ENCODE measurements around the gene TIMM50. TPM values are rescaled to one million over a fixed set of nuclear protein-coding genes. Genes with fewer than 3 reads are reported as not detected.
"Not testable (repeated sequence)": the region's sequence is repeated elsewhere in the genome, so short reads cannot be mapped to it uniquely, and the experiment has no call there.

TIMM50 gene
- total RNA-seq, 1 donor from 2014 or later, result 69.0 TPM

DNA sequence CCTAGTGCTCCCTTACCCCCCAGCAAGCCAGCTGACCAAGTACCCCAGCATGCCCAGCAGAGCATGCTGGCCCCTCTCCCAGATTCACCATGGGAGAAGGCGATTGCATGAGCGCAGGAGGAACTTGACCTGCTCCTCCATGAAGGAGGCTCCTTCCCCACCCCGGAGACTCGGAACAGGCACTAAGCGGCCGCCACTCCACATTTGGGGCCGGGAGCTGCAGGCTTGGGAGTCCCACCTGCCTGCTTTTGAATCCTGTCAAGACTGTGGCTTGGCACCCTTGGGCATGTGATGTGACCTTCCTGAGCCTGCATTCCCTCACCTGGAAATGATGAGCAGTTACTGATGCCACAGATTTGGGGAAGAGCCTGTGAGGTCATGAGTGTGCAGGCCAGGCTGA is 12.7 kb upstream of the TIMM50 start:
- intact Hi-C loops (cut with micrococcal nuclease), result no loop called here

DNA sequence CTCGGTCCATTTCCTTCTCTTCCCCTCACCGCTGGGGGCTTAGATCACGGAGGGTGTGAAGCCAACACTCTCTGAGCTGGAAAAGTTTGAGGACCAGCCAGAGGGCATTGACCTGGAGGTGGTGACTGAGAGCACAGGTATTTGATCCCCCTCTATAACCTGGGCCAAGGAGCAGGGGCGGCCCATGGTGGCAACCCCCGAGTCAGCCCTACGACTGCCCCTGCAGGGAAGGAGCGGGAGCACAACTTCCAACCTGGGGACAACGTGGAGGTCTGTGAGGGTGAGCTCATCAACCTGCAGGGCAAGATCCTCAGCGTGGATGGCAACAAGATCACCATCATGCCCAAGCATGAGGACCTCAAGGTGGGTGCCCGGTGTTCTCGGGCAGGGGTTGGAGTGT is 11.6 kb upstream of the TIMM50 start:
- intact Hi-C loops (cut with micrococcal nuclease), result no loop called here

DNA sequence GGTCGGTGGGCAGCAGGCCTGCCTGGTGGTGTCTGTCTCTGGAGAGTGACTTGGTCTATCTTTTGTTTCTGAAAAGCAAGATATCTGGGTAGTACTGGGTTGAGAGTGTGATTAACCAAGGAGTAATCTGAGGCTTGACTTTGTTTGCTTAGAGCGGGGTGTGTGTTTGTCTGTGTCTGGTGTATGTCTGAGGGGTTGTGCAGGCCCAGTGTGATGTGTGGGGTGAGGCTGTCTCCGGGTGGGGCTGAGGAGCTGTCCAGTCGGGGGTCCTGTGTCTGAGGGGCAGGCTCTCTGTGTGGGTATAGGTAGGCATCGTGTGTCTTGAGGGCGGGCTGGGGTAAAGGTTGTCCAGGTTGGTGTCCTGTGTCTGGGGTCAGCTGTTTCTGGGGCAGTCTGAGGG is 11.1 kb upstream of the TIMM50 start:
- intact Hi-C loops (cut with micrococcal nuclease), result no loop called here

DNA sequence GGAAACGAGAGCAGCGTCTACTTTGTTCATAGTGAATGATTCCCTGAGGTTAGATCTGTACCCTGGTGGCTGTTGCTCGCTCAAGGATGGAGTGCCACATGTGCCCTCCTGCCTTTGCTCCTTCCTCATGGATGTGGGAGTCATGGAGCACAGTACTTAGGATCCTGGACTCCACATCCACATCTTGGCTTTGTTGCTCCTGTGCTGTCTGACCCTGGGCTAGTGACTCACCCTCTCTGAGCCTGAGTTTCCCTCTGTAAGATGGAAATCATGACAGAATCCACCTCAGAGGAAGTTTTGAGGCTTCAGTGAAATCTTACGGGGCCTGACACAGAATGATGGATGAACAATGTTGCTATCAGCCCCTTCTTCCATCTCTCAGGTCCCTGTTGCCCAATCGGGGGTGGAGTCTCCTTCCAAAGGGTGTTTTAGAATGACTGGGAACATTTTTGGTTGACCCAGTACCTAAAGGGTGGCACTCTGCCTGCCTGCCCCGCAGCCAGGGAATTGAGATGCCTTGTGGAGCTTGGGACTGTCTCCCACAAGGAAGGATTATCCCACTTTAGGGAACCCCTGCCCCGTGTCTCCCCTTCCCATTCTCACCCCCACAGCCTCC is 9.8 kb upstream of the TIMM50 start:
- intact Hi-C loops (cut with micrococcal nuclease), result no loop called here

DNA sequence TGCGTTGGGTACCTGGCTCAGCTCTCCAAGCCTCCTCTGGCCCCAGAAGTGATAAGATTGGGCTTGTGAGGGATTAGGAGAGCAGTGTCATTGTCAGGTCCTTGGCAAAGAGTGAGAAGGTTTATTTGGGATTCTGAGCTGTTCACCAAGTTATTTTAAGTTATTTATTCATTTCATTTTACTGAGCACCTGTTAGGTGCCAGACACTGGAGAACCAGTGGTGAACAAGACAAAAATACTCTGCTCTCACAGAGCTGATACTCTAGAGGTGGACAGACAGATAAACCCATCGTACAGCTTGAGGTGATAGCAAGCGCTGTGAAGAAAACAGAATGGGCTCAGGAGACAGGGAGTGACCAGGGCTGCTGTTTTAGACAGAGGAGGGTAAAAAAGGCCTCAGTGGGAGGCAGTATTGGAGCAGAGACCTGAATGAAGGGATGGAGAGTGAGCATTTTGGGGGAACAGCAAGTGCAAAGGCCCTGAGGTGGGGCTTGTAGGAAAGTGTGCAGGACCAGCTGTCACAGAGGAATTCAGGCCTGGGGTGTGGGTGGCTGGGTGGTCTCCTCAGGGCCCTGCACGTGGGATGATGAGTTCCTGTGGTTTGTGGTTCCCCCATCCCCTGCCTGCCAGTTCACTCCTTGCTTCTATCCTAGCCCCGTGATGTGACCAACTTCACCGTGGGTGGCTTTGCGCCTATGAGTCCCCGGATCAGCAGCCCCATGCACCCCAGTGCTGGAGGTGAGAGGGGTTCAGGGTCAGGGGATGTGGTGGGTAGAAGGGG is 8.7 kb upstream of the TIMM50 start:
- intact Hi-C loops (cut with micrococcal nuclease), result no loop called here

DNA sequence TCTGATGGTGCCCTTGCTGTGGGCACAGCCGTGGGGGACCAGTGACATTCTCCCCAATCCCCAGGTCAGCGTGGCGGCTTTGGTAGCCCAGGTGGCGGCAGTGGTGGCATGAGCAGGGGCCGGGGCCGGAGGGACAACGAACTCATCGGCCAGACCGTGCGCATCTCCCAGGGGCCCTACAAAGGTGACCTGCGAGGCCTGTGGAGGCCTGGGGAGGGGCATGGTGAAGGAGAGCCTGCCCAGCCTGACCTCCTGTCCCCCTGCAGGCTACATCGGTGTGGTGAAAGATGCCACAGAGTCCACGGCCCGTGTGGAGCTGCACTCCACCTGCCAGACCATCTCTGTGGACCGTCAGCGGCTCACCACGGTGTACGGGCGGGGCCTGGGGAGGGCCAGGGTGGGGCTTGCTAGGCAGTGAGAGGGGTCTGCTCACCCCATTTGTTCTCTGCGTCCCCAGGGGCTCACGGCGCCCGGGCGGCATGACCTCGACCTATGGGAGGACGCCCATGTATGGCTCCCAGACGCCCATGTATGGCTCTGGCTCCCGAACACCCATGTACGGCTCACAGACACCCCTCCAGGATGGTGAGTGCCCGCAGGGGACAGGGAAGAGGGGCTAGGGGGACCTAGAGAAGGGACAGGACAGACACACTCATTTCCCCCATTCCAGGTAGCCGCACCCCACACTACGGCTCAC is 7.7 kb upstream of the TIMM50 start:
- intact Hi-C loops (cut with micrococcal nuclease), result no loop called here

DNA sequence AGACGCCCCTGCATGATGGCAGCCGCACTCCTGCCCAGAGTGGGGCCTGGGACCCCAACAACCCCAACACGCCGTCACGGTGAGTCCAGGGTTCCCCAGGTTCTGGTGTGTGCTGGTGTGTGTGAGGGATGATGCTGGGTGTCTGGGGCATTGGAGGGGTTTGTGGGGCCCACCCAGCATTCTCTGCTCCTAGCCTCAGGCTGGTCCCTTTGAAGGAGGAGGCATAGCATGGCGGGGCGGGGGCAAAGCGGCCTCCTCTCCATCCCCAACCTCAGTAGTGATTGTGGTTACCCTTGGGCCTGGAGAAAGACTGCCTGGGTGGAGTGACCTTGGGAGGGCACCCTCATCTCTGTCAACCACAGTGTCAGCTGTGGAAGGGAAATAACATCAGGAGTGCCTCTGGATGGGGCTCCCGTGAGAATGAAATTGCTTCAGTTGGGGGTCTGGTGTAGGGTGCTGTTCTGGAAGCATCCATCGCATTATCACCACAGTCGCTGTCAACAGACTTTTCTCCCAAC is 7.1 kb upstream of the TIMM50 start:
- intact Hi-C loops (cut with micrococcal nuclease), result no loop called here

DNA sequence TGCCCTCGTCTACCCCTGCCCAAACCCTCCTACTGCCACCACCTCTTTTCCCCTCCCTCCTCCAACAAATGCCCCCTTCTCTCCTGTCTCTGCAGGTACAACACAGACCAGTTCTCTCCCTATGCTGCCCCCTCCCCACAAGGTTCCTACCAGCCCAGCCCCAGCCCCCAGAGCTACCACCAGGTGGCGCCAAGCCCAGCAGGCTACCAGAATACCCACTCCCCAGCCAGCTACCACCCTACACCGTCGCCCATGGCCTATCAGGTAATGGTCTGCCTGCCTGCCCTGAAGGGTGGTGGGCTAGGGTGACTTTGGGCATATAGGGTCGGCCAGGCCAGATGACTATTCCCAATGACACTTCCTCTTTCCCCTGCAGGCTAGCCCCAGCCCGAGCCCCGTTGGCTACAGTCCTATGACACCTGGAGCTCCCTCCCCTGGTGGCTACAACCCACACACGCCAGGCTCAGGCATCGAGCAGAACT is 6.5 kb upstream of the TIMM50 start:
- intact Hi-C loops (cut with micrococcal nuclease), result loop anchor here (1.0 kb wide), 1 partner anchor 58 kb away; the partner anchor contains the start of gene EID2B

DNA sequence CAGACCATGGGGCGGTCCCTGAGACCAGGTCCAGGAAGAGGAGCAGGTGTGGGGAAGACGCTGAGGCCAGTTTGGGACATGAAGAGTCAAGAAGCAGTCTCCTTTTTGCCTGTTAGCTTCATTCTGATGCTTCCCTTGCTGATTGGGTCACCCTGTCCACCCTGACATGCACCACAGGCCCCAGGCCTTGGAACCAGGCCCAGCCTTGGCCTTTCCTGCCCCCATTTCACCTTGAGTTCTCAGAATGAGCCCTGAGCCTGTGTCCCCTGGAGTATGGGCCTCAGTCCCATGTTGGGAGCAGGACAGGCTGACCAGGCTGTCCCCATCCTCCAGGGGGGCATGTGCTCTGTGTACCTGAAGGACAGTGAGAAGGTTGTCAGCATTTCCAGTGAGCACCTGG is 4.9 kb upstream of the TIMM50 start:
- intact Hi-C loops (cut with micrococcal nuclease), result no loop called here

DNA sequence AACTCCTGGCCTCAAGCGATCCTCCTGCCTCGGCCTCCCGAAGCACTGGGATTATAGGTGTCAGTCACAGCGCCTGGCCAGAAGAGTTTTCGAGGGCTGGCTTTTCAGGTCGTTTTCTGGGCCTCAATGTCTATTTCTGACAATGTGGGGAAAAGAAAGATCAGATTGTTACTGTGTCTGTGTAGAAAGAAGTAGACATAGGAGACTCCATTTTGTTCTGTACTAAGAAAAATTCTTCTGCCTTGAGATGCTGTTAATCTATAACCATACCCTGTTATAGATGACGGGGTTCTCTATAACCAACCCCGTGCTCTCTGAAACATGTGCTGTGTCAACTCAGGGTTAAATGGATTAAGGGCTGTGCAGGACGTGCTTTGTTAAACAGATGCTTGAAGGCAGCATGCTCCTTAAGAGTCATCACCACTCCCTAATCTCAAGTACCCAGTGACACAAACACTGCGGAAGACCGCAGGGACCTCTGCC is 1.3 kb upstream of the TIMM50 start:
- intact Hi-C loops (cut with micrococcal nuclease), result not testable (repeated sequence)

DNA sequence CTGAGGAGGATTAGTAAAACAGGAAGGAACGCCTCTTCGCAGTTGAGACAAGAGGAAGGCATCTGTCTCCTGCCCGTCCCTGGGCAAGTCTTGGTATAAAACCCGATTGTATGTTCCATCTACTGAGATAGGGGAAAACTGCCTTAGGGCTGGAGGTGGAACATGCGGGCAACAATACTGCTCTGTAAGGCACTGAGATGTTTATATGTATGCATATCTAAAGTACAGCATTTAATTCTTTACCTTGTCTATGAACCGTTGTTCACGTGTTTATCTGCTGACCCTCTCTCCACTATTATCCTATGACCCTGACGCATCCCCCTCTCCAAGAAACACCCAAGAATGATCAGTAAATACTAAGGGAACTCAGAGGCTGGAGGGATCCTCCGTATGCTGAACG is 722 bp upstream of the TIMM50 start:
- intact Hi-C loops (cut with micrococcal nuclease), result loop anchor here (1.0 to 2.0 kb wide), 4 partner anchors 35 to 89 kb away; partner anchors contain the start of genes EID2B, MED29, PAF1 and SUPT5H

DNA sequence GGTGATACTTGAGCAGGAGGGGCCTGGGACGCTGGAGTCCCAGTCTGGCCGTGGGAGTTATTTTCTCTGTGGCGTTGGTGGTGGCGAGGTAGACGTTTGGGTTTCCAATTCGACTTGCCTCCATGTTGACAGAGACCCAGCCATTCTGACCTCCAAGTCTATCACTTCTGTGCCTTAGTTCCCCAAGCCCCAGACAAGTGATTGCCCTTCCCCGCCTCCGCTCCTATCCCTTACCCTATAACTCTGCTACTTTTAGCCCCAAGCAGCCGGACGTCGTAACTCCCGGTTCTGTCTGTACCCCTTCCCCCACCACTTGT is 549 bp downstream of the TIMM50 start:
- intact Hi-C loops (cut with micrococcal nuclease), result loop anchor here (2.0 kb wide), 2 partner anchors 44 to 52 kb away; partner anchors contain the start of gene EID2B

DNA sequence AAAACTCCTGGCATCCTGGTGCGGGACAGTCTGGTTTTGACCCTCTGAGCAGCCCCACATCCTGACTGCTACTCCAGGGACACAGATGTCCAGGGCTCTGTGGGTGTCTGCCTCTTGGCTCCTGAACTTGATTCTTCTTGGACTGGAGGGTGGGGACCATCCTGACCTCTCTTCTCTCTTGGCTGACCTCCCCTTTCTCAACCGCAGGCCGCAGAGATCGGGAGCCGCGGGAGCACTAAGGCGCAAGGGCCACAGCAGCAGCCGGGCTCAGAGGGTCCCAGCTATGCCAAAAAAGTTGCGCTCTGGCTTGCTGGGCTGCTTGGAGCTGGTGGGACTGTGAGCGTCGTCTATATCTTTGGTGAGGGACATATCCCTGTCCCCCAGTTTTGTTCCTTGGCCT is 1.0 kb downstream of the TIMM50 start:
- intact Hi-C loops (cut with micrococcal nuclease), result loop anchor here (2.0 kb wide), 2 partner anchors 45 to 51 kb away; partner anchors contain the start of gene EID2B

DNA sequence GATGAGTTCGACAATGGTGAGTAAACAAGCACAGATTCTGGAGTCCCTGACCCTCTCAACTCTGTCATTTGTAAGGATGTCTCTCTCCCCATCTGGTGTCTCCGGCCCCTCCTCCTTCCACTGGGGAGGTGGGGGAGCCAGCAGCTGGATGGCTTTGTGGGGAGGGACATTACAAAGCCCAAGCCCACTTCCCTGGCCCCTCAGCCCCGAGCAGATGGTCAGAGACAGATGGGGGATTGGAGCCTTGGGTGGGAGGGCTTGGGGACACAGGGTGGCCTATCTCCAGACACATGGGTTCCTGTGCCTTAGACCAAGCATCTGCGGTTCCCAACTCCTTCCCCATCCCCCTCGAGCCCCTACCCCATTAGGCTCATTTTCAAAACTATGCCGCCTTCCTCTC is 2.5 kb downstream of the TIMM50 start:
- intact Hi-C loops (cut with micrococcal nuclease), result no loop called here

DNA sequence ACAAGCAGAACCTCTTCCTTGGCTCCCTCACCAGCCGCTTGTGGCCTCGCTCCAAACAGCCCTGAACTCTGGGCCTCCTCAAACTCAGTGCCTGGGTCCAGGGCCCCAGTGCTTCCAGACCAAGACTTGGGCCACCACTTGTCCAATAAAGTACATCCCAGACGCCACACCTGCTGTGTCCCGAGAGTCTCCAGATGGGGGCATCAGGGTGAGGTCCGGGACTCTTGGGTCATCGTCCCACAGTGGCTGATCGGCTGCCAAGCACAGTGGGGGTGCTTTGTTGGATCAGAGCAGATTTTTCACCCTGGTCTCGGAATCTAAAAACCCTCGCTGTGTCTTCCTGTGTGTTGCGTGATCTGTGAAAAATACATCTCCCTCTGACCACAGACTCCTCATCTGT is 9.1 kb downstream of the TIMM50 start:
- intact Hi-C loops (cut with micrococcal nuclease), result no loop called here

DNA sequence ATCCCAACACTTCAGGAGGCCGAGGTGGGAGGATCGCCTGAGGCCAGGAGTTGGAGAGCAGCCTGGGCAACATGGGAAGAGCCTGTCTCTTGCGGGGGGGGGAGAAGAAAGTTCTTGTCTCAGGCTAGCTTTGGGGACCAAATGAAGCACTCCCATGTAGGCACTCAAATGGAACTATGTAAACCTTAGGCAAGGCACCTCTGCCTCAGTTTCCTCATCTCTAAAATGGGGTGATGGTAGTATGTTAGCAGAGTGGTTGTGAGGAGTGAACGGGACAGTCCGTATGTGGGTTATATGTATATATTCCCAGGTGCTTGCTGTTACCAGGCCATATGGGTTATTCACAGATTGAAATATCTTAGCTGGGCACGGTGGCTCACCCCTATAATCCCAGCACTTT is 11.6 kb downstream of the TIMM50 start:
- intact Hi-C loops (cut with micrococcal nuclease), result no loop called here

DNA sequence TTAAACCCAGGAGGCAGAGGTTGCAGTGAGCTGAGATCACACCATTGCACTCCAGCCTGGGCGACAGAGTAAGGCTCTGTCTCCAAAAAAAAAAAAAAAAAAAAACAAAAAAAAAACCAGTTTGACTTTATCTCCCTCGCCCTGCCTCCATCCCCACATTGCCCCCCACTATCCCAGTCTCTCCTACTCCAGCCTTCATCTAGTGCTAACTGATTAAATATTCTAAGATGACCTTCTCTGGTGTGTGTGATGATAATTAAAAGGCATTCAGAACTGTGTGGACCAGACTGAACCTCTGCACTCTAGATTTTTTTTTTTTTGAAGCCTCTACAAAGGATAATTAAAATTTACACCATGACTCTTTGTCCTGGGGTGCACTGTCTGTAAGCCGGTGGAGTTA is 12.2 kb downstream of the TIMM50 start:
- intact Hi-C loops (cut with micrococcal nuclease), result no loop called here

DNA sequence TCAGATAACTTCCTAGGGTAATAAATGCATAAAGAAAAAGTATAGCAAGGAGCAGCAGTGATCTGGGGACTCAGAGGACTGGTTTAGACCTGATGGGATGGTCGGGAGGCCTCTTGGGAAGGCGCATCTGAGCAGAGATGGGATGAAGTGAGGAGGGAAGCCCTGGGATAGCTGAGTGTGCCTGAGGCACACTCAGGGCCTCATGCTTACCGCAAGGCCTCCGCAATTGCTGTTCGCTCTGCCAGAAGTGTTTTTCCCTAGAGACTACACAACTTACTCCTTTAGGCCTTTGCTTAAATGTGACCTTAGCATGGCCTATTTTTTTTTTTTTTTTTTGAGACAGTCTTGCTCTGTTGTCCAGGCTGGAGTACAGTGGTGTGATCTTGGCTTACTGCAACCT is 14.0 kb downstream of the TIMM50 start:
- intact Hi-C loops (cut with micrococcal nuclease), result no loop called here

DNA sequence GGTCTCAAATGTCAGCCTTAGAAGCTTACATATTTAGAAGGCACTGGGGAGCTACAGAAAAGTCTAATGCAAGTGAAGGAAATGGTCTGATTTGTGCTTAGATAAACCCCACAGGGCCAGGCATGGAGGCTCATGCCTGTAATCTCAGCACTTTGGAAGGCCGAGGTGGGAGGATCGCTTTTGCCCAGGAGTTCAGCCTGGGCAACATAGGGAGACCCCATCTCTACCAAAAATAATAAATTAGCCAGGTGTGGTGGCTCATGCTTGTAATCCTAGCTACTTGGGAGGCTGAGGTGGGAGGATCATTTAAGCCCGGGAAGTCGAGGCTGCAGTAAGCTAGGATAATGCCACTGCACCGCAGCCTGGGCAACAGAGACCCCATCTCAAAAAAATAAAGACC is 15.4 kb downstream of the TIMM50 start:
- intact Hi-C loops (cut with micrococcal nuclease), result no loop called here

DNA sequence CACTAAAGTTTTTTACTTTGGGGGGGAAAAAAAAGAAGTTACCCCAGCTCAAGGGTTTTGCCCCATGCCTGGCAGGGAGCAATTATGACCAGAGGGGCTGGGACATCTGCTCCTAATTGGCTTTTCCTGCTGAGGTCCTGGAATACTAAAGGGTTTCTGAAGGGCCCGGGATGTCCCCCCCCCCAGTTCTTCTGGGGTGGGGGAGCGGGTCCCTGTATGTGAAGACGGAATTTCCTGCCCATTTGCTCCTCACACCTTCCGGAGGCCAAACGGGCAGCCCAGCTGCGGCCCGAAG is 17.0 kb downstream of the TIMM50 start:
- intact Hi-C loops (cut with micrococcal nuclease), result no loop called here

DNA sequence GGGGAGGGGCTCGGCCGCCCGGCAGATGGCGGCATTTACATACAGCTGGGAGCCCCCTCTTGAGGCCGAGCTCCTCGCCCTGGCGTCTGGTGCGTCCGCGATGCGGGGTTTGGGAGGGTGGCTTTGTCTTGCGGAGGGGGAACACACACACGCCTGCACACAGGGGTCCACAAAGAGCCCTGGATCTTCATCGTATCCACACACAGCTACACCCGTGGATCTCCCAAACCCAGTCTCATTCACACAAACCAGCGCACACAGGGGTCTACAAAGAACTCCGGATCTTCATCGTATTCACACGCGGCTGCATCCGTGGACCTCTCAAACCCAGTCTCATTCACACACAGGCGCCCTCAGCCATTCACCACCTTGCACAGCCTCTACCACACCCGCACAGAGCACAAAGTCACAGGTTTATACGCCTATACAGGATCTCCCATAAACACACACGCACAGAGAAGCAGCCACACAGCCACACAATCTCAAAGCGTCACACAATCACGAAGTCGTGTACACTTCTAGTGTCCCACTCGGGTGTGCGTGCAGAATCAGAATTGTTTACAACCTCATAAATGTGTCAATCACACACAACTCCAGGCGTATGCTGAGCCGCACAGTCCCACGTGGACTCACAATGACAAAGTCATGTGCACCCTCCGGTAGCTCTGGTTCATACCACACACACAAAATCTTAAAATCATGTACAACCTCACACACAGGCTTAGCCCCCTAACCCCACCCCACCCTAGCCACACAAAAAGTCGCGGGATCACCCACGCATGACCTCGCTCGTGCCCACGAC is 17.6 kb downstream of the TIMM50 start:
- intact Hi-C loops (cut with micrococcal nuclease), result no loop called here
